GM23248 (cell line): Measurements from ENCODE around the gene HBS1L.

ENCODE experiments used
- EZH2 ChIP-seq: fragments of 200-600 bp; sonication (generic); IDR thresholded peaks from 2 replicates; pipeline ENCODE4 v1.6.1; 2018; ENCODE audit warnings: antibody characterized with exemption, mild to moderate bottlenecking; ENCODE audit not compliant: insufficient read depth, poor library complexity, severe bottlenecking
- EZH2phosphoT487 ChIP-seq: fragments of 200-600 bp; sonication (generic); IDR thresholded peaks from 2 replicates; pipeline ENCODE4 v1.6.1; 2018; ENCODE audit warnings: antibody characterized with exemption, moderate library complexity, mild to moderate bottlenecking, low read depth; ENCODE audit not compliant: insufficient read depth

DNA sequence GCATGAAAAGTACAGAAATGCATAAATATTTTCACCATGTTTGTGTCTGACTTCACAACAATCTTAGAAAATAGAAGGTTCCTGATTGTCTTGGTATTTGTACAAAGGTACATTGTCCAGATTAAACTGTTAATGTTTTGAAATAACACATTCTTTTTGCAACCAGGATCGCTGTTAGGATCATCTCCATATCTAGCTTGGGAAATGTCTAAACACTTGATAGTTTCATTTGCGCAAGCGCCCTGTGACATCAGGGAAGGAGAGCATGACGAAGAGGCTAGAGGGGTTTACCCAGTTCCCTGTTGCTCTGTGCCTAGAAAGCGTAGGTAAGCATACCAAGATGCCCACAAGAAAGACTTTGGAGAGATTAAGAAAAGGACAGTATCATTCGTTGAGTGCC, 124.2 kb downstream of the HBS1L start:
- TF ChIP-seq EZH2 (no peak), EZH2phosphoT487 (no peak)
